ENCODE data around the gene MSMB. TPM values are rescaled to one million over a fixed set of nuclear protein-coding genes. Genes with fewer than 3 reads are reported as not detected.

MSMB gene
- polyA plus RNA-seq, 1 of the 3 experiments (the other 2 are of a cell fraction), result not detected

DNA sequence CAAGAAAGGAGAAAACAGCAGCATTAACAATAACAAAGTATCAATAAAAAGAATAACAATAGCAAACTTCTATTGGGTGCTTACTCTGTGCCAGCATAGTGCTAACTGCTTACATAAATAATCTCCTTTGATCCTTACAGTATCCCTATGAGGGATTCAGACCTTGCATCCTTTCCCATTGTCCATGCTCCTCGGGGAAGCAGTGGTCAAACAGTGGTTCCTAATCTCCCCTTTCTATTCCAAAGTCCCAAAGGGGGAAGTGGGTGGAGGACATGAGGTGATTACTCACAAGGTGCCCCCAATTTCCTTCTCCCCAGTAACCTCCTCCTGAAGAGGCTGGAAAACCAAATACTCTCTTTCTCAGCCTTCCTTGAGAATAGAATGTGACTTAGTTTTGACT lies 22.0 kb upstream of the MSMB start:
- H3K9me2 ChIP-seq, result no peaks in the 10 kb centered on the region
- H4K20me1 ChIP-seq (ENCODE audit: insufficient read depth), result no peaks in the 10 kb centered on the region
- no peak for DNase-seq
- no peaks in the 10 kb centered on the region for H3F3A ChIP-seq (replicated peaks; ENCODE audit: insufficient read depth)
- no peak overlapping the region for H3K4me2 ChIP-seq
- H3K36me3 ChIP-seq (replicated peaks in 1 of 2; ENCODE audit: control insufficient read depth in 1 of 2, insufficient read depth in 2 of 2, low read length in 1 of 2), result no peaks in the 10 kb centered on the region
- H3K4me3 ChIP-seq (ENCODE audit: low read depth in 2 of 2, low read length in 1 of 2), result no peak overlapping the region
- POLR2A ChIA-PET, result no interaction called here
- H3K79me2 ChIP-seq (ENCODE audit: insufficient read depth), result no peaks in the 10 kb centered on the region
- 29% methylated on average over 1 of the region's 1 CpG for WGBS (ENCODE audit: low lambda C conversion rate)
- H3K9ac ChIP-seq, result no peak overlapping the region
- no peak overlapping the region for H2AFZ ChIP-seq (ENCODE audit: low read depth)
- no peaks in the 10 kb centered on the region for H3K4me1 ChIP-seq (ENCODE audit: control insufficient read depth in 1 of 2, insufficient read depth in 2 of 2, low read depth in 1 of 2, low read length in 1 of 2)
- H3K27me3 ChIP-seq (ENCODE audit: insufficient read depth), result no peaks in the 10 kb centered on the region
- H3K9me3 ChIP-seq, result no peaks in the 10 kb centered on the region
- CTCF ChIA-PET, result no interaction called here
- no peak overlapping the region for H3K27ac ChIP-seq (ENCODE audit: low read depth in 2 of 2, low read length in 1 of 2)
- TF ChIP-seq, protein P1, sequence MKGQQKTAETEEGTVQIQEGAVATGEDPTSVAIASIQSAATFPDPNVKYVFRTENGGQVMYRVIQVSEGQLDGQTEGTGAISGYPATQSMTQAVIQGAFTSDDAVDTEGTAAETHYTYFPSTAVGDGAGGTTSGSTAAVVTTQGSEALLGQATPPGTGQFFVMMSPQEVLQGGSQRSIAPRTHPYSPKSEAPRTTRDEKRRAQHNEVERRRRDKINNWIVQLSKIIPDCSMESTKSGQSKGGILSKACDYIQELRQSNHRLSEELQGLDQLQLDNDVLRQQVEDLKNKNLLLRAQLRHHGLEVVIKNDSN (IDR thresholded peaks at IDR 0.05; ENCODE audit: borderline replicate concordance, low read depth), result no peak
- TF ChIP-seq CHD2 (IDR thresholded peaks at IDR 0.05; ENCODE audit: low read length, partially characterized antibody), result no peak
- no peak for TF ChIP-seq SMC3 (IDR thresholded peaks at IDR 0.05; ENCODE audit: low read depth, low read length)
- TF ChIP-seq MEF2A (IDR thresholded peaks at IDR 0.05; ENCODE audit: borderline replicate concordance, low read depth), result no peak
- no peak for TF ChIP-seq USF2 (IDR thresholded peaks at IDR 0.05; ENCODE audit: borderline replicate concordance, low read depth, low read length)
- TF ChIP-seq FOSL2 (IDR thresholded peaks at IDR 0.05; ENCODE audit: borderline replicate concordance, low read depth), result no peak
- no peak for TF ChIP-seq TEAD4 (IDR thresholded peaks at IDR 0.05; ENCODE audit: borderline replicate concordance, insufficient read depth)
- no peak for TF ChIP-seq JUND (IDR thresholded peaks at IDR 0.05)
- TF ChIP-seq GABPA (IDR thresholded peaks at IDR 0.05; ENCODE audit: low read depth), result no peak
- no peak for TF ChIP-seq EZH2phosphoT487 (IDR thresholded peaks at IDR 0.05; ENCODE audit: borderline replicate concordance, low read depth)
- TF ChIP-seq PBX3 (IDR thresholded peaks at IDR 0.05), result no peak
- no peak for TF ChIP-seq POLR2AphosphoS5 (IDR thresholded peaks at IDR 0.05; ENCODE audit: low read depth, low read length)
- no peak for TF ChIP-seq RAD21 (IDR thresholded peaks at IDR 0.05; ENCODE audit: low read length)
- TF ChIP-seq REST (IDR thresholded peaks at IDR 0.05; ENCODE audit: low read depth, low read length), result no peak
- no peak for TF ChIP-seq TAF1 (IDR thresholded peaks at IDR 0.05; ENCODE audit: borderline replicate concordance, low read depth, low read length)
- TF ChIP-seq ELF1 (IDR thresholded peaks at IDR 0.05), result no peak
- TF ChIP-seq TCF12 (IDR thresholded peaks at IDR 0.05), result no peak
- no peak for TF ChIP-seq MXI1 (IDR thresholded peaks at IDR 0.05; ENCODE audit: low read depth, low read length)
- no peak for TF ChIP-seq FOXM1 (IDR thresholded peaks at IDR 0.05; ENCODE audit: low read depth)
- TF ChIP-seq NRF1 (IDR thresholded peaks at IDR 0.05; ENCODE audit: low read depth, low read length), result no peak
